Subcutaneous abdominal adipose tissue (tissue), 5 donors: Measurements from ENCODE around the gene TAAR1.
"Not testable (repeated sequence)": the region's sequence is repeated elsewhere in the genome, so short reads cannot be mapped to it uniquely, and the experiment has no call there.

Experiments used
- H3K27ac ChIP-seq: one replicate; pipeline ENCODE4 v1.7.0; 2013; ENCODE audit warnings: low read depth, mild to moderate bottlenecking, inconsistent platforms, low read length, moderate library complexity
- H3K27me3 ChIP-seq, 5 donors: one replicate each; pipeline ENCODE4 v1.7.0; 2013; ENCODE audit warnings: low read length in 5 of 5, inconsistent platforms in 1 of 5; ENCODE audit not compliant: control insufficient read depth in 5 of 5, insufficient read depth in 4 of 5
- H3K36me3 ChIP-seq, 5 donors: one replicate each; pipeline ENCODE4 v1.7.0; 2013; ENCODE audit warnings: low read length in 5 of 5; ENCODE audit not compliant: control insufficient read depth in 5 of 5, insufficient read depth in 5 of 5
- H3K4me1 ChIP-seq, 5 donors: one replicate each; pipeline ENCODE4 v1.7.0; 2013; ENCODE audit warnings: low read length in 5 of 5, mild to moderate bottlenecking in 3 of 5, moderate library complexity in 1 of 5; ENCODE audit not compliant: control insufficient read depth in 5 of 5, insufficient read depth in 5 of 5
- H3K4me3 ChIP-seq, 5 donors: one replicate each; pipeline ENCODE4 v1.7.0; 2013; ENCODE audit warnings: low read length in 5 of 5, low read depth in 1 of 5
- H3K9ac ChIP-seq, 5 donors: one replicate each; pipeline ENCODE4 v1.7.0; 2013; ENCODE audit warnings: low read length in 5 of 5, mild to moderate bottlenecking in 4 of 5, moderate library complexity in 3 of 5
- H3K9me3 ChIP-seq, 5 donors: one replicate each; pipeline ENCODE4 v1.7.0; 2013; ENCODE audit warnings: low read length in 5 of 5; ENCODE audit not compliant: control insufficient read depth in 5 of 5
- donor health status: healthy.
- donor health status: healthy.
- donor health status: healthy.
- donor health status: healthy.
- donor health status: healthy.

Gene TAAR1

GRCh38 chr6:132666118-132666517, 7.1 kb upstream of the TAAR1 start:
- Histone ChIP-seq H3K36me3 (no peaks in the 10 kb centered on the region), H3K9ac (no peak overlapping the region), H3K27me3 (no peaks in the 10 kb centered on the region), H3K4me1 (peaks cover 0 to 5% (median 4%) of the 10 kb centered on the region in 5 donors), H3K27ac (no peak overlapping the region), H3K4me3 (no peak overlapping the region), H3K9me3 (no peaks in the 10 kb centered on the region)

- Histone ChIP-seq H3K9ac (no peak overlapping the region), H3K4me1 (peaks cover 0 to 2% (median 0%) of the 10 kb centered on the region in 5 donors), H3K27me3 (no peaks in the 10 kb centered on the region), H3K9me3 (peaks cover 0 to 4% (median 0%) of the 10 kb centered on the region in 5 donors), H3K4me3 (no peak overlapping the region), H3K36me3 (no peaks in the 10 kb centered on the region), H3K27ac (no peak overlapping the region)
Measured at GRCh38 chr6:132664309-132665034, 5.5 kb upstream of the TAAR1 start.

GRCh38 chr6:132663661-132664060, 4.7 kb upstream of the TAAR1 start:
- Histone ChIP-seq H3K9me3 (peaks cover 0 to 4% (median 0%) of the 10 kb centered on the region in 5 donors), H3K27me3 (no peaks in the 10 kb centered on the region), H3K27ac (no peak overlapping the region), H3K4me1 (peaks cover 0 to 2% (median 0%) of the 10 kb centered on the region in 5 donors), H3K4me3 (no peak overlapping the region), H3K9ac (no peak overlapping the region), H3K36me3 (no peaks in the 10 kb centered on the region)

GRCh38 chr6:132661906-132662305, 2.9 kb upstream of the TAAR1 start:
- Histone ChIP-seq H3K4me3 (no peak overlapping the region), H3K9ac (no peak overlapping the region), H3K27ac (no peak overlapping the region), H3K4me1 (peaks cover 0 to 2% (median 0%) of the 10 kb centered on the region in 5 donors), H3K9me3 (peaks cover 0 to 4% (median 0%) of the 10 kb centered on the region in 5 donors), H3K27me3 (no peaks in the 10 kb centered on the region), H3K36me3 (no peaks in the 10 kb centered on the region)

GRCh38 chr6:132651062-132651461, 7.9 kb downstream of the TAAR1 start:
- no peaks in the 10 kb centered on the region for H3K36me3 ChIP-seq
- no peaks in the 10 kb centered on the region for H3K27me3 ChIP-seq
- no peaks in the 10 kb centered on the region for H3K4me1 ChIP-seq
- H3K9me3 ChIP-seq: peaks cover 0 to 3% (median 0%) of the 10 kb centered on the region in 5 donors
- H3K4me3 ChIP-seq: no peak overlapping the region
- no peak overlapping the region for H3K9ac ChIP-seq
- no peak overlapping the region for H3K27ac ChIP-seq

- H3K27ac ChIP-seq: no peak overlapping the region
- H3K4me1 ChIP-seq: no peaks in the 10 kb centered on the region
- H3K36me3 ChIP-seq: no peaks in the 10 kb centered on the region
- H3K27me3 ChIP-seq: no peaks in the 10 kb centered on the region
- no peak overlapping the region for H3K4me3 ChIP-seq
- H3K9me3 ChIP-seq: peaks cover 0 to 3% (median 0%) of the 10 kb centered on the region in 5 donors
- H3K9ac ChIP-seq: no peak overlapping the region
Measured at GRCh38 chr6:132650429-132650828, 8.6 kb downstream of the TAAR1 start.

- H3K36me3 ChIP-seq: no peaks in the 10 kb centered on the region
- H3K9me3 ChIP-seq: peaks cover 0 to 3% (median 0%) of the 10 kb centered on the region in 5 donors
- H3K4me1 ChIP-seq: no peaks in the 10 kb centered on the region
- H3K9ac ChIP-seq: no peak overlapping the region
- no peak overlapping the region for H3K4me3 ChIP-seq
- no peaks in the 10 kb centered on the region for H3K27me3 ChIP-seq
- no peak overlapping the region for H3K27ac ChIP-seq
Measured at GRCh38 chr6:132648828-132649227, 10.2 kb downstream of the TAAR1 start.

- Histone ChIP-seq H3K9me3 (peaks cover 0 to 3% (median 0%) of the 10 kb centered on the region in 5 donors), H3K27ac (no peak overlapping the region), H3K4me3 (no peak overlapping the region), H3K36me3 (no peaks in the 10 kb centered on the region), H3K27me3 (no peaks in the 10 kb centered on the region), H3K4me1 (no peaks in the 10 kb centered on the region), H3K9ac (no peak overlapping the region)
Measured at GRCh38 chr6:132648356-132648755, 10.6 kb downstream of the TAAR1 start.

- H3K27ac ChIP-seq: no peak overlapping the region
- H3K4me1 ChIP-seq: no peaks in the 10 kb centered on the region
- no peaks in the 10 kb centered on the region for H3K27me3 ChIP-seq
- no peaks in the 10 kb centered on the region for H3K36me3 ChIP-seq
- H3K4me3 ChIP-seq: no peak overlapping the region
- no peaks in the 10 kb centered on the region for H3K9me3 ChIP-seq
- H3K9ac ChIP-seq: no peak overlapping the region
Measured at GRCh38 chr6:132643547-132643946, 15.4 kb downstream of the TAAR1 start.

- not testable (repeated sequence) for H3K9me3 ChIP-seq, H3K27ac ChIP-seq, H3K27me3 ChIP-seq, H3K9ac ChIP-seq, H3K4me3 ChIP-seq, H3K36me3 ChIP-seq, H3K4me1 ChIP-seq
Measured at GRCh38 chr6:132637135-132637534, 21.8 kb downstream of the TAAR1 start.
